D721Med (cell line): Measurements from ENCODE around the gene FTO.
"Not testable (repeated sequence)": the region's sequence is repeated elsewhere in the genome, so short reads cannot be mapped to it uniquely, and the experiment has no call there.

ENCODE experiments used
- DNase-seq: peaks from one replicate; pipeline ENCODE4 v3.0.0; 2011; ENCODE audit warnings: low spot score; ENCODE audit not compliant: insufficient read length
- FAIRE-seq: peaks from 2 replicates; lab custom pipeline; 2011; peaks lifted over from hg19 to GRCh38; lab: Jason Lieb, UNC
- TF ChIP-seq, protein P1 (sequence below): IDR thresholded peaks from 2 replicates; pipeline ENCODE4 v1.5.1; 2012; ENCODE audit warnings: mild to moderate bottlenecking, control low read depth; ENCODE audit not compliant: insufficient read depth; ENCODE audit errors: missing control alignments

FTO gene

DNA sequence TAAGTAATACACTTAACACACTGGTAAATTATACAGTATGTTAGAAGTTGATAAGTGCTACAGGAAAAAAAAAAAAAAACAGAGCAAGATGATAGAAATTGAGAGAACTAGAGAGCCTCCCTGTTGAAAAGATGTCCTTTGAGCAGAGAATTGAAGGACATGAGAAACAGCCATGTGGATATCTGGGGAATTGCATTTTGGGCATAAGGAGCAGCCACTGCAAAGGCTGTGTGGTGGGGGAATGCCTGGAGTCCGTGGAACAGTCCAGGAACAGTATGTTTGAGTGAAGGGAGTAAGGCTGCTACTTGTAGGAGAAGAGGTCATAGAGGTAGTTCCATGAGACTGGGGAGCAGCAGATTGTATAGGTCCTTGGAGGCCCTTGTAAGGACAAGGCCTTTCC, 178.4 kb downstream of the FTO start:
- TF ChIP-seq, protein P1, sequence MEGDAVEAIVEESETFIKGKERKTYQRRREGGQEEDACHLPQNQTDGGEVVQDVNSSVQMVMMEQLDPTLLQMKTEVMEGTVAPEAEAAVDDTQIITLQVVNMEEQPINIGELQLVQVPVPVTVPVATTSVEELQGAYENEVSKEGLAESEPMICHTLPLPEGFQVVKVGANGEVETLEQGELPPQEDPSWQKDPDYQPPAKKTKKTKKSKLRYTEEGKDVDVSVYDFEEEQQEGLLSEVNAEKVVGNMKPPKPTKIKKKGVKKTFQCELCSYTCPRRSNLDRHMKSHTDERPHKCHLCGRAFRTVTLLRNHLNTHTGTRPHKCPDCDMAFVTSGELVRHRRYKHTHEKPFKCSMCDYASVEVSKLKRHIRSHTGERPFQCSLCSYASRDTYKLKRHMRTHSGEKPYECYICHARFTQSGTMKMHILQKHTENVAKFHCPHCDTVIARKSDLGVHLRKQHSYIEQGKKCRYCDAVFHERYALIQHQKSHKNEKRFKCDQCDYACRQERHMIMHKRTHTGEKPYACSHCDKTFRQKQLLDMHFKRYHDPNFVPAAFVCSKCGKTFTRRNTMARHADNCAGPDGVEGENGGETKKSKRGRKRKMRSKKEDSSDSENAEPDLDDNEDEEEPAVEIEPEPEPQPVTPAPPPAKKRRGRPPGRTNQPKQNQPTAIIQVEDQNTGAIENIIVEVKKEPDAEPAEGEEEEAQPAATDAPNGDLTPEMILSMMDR, result no peak
- DNase-seq (no peak), FAIRE-seq (no peak)

DNA sequence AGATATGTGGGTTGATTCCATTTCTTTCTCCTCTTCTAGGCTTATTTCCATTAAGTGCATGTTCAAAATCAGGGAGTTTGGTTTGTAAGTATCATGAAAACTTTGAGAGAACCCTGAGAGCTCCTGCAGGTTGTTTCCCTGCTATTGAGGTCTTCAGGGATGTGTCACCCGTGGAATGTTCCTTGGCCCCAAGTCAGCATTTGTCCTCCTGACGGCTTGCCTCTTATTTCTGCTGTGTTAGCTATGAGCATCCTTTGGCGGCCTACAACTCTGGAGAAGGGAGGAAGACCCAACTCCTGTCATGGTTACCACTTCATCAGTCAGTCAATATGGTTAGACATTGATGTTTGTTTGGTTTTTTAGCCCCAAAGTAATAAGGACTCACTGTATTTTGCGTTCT, 180.8 kb downstream of the FTO start:
- FAIRE-seq (no peak), DNase-seq (no peak)
- TF ChIP-seq, protein P1, result no peak

DNA sequence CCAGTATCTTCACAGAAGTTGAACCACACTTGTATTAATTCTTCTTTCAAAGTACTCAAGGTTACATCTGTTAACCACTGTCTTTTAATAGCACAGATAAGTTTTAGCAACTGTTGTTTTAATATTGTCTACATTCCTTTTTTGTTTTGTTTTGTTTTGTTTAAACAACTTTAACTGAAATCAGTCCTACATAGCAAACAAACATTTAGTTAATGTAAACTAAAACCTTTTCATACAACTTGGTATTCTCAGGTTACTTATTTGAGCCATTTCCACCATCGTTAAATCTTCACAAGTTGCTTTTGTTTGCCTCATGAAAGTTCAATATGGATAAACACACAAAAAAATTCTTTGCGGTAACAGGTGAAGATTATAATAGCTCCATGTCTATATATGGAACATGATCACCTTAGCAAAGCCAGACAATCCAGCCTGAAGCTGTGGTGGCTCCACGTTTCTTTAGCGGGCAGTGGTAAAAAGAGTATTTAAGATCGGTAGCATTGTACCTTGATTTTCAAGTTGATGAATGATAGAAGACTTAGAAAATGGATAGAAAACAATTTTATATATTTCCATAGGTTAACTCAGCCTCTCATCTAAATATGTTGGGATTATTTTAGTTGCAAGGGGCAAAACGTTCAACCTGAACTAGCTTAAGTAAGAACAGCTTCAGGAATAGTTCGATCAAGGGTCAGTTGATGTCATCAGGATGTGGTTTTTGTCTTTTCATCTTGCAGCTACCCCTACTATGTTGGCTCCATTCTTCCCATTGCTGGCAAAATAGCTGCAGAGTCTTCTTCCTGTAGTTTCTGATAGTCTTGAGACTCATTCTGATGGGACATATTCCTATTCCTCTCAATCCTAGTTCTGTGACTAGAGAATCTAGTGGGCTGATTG, 182.8 kb downstream of the FTO start:
- FAIRE-seq (no peak), DNase-seq (no peak)
- TF ChIP-seq, protein P1, result no peak

DNA sequence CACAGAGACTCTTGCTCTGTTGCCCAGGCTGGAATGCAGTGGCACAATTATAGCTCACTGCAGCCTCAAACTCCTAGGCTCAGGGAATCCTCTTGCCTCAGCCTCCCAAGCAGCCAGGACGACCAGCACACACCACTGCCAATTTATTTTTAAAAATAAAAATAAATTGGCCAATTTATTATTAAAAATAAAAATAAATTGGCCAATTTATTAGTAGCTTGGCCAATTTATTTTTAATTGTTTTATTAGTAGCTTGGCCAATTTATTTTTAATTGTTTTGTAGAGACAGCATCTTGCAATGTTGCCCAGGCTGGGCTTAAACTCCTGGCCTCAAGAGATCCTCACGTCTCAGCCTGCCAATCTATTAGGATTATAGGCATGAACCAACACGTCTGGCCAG, 184.3 kb downstream of the FTO start:
- DNase-seq (no peak), FAIRE-seq (no peak)
- TF ChIP-seq, protein P1, result no peak

DNA sequence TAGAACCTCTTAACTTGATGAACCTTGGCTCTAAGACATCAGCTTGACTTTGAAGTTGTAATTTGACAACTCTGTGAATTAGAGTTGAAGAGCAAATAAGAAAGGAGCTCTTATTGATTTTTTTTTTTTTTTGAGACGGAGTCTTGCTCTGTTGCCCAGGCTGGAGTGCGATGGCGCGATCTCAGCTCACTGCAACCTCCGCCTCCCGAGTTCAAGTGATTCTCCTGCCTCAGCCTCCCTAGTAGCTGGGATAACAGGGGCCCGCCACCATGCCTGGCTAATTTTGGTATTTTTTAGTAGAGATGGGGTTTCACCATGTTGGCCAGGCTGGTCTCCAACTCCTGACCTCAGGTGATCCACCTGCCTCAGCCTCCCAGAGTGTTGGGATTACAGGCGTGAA, 186.9 kb downstream of the FTO start:
- FAIRE-seq, DNase-seq: not testable (repeated sequence)

DNA sequence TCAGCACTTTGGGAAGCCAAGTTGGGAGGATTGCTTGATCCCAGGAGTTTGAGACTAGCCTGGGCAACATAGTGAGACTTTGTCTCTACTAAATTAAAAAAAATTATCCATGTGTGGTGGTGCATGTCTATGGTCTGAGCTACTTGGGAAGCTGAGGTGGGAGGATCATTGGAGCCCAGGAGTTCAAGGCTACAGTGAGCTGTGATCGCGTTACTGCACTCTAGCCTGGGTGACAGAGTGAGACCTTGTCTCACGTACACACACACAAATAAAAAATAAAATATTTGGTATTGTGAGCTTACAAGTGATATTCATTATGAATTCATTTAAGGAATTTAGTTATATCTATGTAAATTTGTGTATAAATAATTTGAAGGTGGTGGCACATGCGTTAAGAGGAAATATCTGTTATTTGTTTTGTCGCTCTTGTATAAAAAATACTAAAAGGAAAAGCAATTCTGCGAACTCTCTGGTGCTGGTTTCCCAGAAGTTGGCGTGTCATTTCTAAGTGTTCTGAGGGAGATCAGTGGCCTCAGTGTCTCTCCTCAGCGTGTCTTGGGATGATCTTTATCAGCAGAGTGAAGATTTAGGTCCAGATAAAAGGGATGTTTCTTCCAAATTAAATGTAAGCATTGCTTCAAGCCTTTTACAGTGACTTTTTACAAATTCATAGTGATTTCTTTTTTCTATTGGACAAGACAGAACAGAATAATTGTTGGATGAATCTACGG, 187.6 kb downstream of the FTO start:
- FAIRE-seq (no peak), DNase-seq (no peak)
- TF ChIP-seq, protein P1, result no peak

DNA sequence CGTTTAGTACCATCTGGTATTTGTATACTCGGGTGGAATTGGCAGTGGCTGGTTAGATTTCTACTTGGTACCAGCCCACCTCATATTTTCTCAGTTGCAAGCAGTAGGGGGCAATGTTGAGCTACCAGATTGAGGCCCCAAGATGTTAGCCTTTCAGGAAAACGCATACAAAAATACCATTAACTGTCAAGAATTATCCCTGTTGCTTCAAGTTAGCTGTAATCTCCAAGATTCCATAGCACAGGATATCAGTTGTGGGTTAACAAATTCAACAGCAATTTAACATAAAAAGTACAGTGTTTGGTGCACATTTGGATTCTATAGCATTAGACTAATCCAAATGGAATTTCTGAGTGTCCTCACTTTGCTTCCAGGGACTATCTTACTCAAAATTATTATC, 188.2 kb downstream of the FTO start:
- FAIRE-seq (no peak), DNase-seq (no peak)
- TF ChIP-seq, protein P1, result peak; percentile 82
